Neural progenitor cell (in vitro differentiated cells): ENCODE results near the gene TLE4.

Experiments used
- EZH2 ChIP-seq: fragments of 200-600 bp; sonication (generic); IDR thresholded peaks from 2 replicates; pipeline ENCODE4 v1.6.1; 2017; ENCODE audit warnings: antibody characterized with exemption, mild to moderate bottlenecking, moderate library complexity
- EZH2phosphoT487 ChIP-seq: fragments of 200-600 bp; sonication (generic); IDR thresholded peaks from 2 replicates; pipeline ENCODE4 v1.6.1; 2017; ENCODE audit warnings: antibody characterized with exemption

DNA sequence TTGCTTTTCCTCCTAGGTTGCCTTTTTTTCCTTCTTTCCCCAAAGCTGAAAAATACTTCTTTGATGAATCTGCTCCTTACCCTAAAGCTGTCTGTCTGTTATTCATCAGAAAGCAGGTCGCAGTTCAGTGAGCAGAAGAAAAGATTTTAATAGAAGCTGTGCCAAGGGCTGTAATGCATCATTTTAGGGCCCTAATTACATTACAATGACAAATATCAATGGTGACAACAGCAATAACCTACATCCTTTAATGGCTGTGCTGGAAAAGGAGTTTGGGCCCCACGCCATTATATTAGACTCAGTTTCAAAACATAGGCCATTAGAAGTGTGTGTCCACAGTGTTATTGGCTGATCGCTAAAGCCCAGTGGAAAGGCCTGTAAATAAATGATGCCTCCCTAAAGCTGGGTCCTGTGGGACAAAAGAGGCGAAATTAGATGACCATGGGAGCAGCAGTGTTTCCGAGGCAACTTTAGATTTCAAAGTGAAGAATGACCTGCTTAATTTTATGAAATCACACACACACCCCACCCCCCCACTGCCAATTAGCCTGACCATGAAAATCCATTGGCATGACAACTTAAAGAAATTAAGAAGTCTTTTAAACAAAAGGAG, 38.4 kb downstream of the TLE4 start:
- TF ChIP-seq EZH2 (no peak), EZH2phosphoT487 (no peak)
